DOHH2 (cell line): Measurements from ENCODE around the gene TMEM98.

Experiments
- EZH2phosphoT487 ChIP-seq: fragments of 200-600 bp; sonication (generic); IDR thresholded peaks from 2 replicates; pipeline ENCODE4 v1.6.1; 2017; ENCODE audit warnings: borderline replicate concordance, mild to moderate bottlenecking, antibody characterized with exemption, low read length, moderate library complexity, mixed read lengths
- TF ChIP-seq, protein P1 (sequence below): fragments of 200-600 bp; sonication (generic); IDR thresholded peaks from one replicate; pipeline ENCODE4 v1.5.1; 2014; ENCODE audit warnings: antibody characterized with exemption, mild to moderate bottlenecking, low read depth, low read length; ENCODE audit not compliant: poor library complexity, severe bottlenecking

GRCh38 chr17:32894245-32894644 lies 33.7 kb upstream of the TMEM98 start:
- TF ChIP-seq, protein P1, sequence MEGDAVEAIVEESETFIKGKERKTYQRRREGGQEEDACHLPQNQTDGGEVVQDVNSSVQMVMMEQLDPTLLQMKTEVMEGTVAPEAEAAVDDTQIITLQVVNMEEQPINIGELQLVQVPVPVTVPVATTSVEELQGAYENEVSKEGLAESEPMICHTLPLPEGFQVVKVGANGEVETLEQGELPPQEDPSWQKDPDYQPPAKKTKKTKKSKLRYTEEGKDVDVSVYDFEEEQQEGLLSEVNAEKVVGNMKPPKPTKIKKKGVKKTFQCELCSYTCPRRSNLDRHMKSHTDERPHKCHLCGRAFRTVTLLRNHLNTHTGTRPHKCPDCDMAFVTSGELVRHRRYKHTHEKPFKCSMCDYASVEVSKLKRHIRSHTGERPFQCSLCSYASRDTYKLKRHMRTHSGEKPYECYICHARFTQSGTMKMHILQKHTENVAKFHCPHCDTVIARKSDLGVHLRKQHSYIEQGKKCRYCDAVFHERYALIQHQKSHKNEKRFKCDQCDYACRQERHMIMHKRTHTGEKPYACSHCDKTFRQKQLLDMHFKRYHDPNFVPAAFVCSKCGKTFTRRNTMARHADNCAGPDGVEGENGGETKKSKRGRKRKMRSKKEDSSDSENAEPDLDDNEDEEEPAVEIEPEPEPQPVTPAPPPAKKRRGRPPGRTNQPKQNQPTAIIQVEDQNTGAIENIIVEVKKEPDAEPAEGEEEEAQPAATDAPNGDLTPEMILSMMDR, result no peak
- TF ChIP-seq EZH2phosphoT487, result no peak
